ENCODE results near the gene CTNNBL1.
A peak's percentile ranks its signal among the peaks of the same experiment; 100 is the strongest.

Gene CTNNBL1

GRCh38 chr20:37777012-37777950 is 83.5 kb downstream of the CTNNBL1 start:
- no peak for DNase-seq (ENCODE audit: low read depth, low spot score)

DNA sequence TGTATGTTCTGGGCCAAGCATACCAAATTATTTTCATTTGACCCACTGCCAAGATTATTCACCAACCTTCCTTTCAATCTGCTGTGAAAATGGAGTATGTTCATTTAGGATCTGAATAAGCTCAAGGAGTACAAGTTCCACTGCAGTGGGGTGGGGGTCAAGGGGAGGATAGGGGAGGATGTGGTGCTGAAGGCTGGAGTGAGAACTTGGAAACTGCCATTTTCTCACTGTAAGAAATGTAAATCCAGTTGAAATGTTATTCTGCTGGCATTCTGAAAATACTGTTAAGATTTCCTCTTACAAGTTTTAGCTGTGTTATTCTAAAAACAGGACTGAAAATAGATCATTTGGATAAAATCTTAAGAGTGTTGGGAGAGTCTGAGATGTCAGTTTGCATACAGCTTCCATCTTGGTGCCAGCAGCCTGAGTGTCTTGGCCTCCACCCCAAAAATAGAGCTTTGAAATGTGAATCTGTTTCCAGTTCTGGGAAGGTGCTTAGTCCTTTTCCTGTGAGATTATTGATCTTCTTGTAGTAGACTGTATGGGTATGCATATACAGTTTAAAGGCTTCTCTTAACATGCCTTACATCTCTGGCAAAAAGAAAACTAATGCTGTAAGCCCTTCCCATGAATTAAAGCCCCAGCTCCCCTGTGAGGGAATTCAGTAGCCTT is 84.3 kb downstream of the CTNNBL1 start:
- no peak for DNase-seq (ENCODE audit: low read depth, low spot score)

- no peak for DNase-seq (ENCODE audit: low read depth, low spot score)
Measured at GRCh38 chr20:37781626-37782025, 87.8 kb downstream of the CTNNBL1 start.

DNA sequence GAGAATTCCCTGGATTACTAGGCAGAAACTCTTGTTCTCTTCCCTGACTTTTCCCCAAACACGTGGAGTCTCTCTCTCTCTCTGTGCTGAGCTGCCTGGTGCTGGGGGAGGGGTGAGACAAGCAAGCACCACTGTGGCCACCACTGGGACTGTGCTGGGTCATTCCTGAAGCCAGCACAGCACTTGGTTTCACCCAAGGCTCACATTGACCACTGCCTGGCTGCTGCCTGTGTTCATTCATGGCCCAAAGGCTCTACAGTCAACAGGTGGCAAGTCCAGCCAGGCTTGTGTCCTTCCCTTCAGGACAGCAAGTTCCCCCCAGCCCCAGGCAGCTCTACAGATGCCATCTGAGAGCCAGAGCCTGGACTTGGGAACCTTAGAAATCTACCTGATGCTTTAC is 92.2 kb downstream of the CTNNBL1 start:
- no peak for DNase-seq (ENCODE audit: low read depth, low spot score)

- DNase-seq (ENCODE audit: low read depth, low spot score) = no peak
Measured at GRCh38 chr20:37789408-37789807, 95.6 kb downstream of the CTNNBL1 start.

DNA sequence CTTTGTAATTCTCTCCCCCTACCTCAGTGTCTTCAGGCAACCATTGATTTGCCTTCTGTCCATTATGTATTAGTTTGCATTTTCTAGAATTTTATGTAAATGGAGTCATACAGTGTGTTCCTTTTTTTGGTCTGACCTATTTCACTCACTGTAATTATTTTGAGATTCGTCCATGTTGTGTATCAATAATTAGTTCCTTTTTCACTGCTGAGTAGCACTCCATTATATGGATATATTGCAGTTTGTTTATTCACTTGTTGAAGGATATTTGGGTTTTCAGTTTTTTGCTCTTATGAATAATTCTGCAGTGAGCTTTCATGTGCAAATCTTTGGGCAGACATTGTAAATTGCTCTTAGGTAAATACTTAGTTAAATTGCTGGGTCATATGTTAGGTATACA is 97.1 kb downstream of the CTNNBL1 start:
- DNase-seq (ENCODE audit: low read depth, low spot score) = no peak

- DNase-seq (ENCODE audit: low read depth, low spot score) = no peak
Measured at GRCh38 chr20:37796121-37796520, 102.3 kb downstream of the CTNNBL1 start.

DNA sequence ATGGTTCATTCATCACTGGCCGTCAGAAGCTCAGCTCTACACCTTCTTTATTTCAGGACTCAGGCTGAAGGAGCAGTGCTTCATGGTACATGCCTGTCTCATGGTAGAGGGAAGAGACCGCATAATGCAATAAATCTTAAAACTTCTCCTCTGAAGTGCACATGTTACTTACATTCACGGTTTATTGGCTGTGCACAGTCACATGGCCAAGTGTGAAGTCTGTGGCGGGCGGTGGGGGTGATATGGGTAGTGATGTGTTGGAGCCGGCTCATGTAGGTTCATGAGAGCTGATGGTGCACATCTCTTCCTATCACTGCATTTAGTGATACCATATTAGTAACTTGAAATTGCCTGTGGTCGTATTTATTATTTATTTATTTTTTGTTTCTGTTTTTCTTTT is 102.9 kb downstream of the CTNNBL1 start:
- no peak for DNase-seq (ENCODE audit: low read depth, low spot score)

DNA sequence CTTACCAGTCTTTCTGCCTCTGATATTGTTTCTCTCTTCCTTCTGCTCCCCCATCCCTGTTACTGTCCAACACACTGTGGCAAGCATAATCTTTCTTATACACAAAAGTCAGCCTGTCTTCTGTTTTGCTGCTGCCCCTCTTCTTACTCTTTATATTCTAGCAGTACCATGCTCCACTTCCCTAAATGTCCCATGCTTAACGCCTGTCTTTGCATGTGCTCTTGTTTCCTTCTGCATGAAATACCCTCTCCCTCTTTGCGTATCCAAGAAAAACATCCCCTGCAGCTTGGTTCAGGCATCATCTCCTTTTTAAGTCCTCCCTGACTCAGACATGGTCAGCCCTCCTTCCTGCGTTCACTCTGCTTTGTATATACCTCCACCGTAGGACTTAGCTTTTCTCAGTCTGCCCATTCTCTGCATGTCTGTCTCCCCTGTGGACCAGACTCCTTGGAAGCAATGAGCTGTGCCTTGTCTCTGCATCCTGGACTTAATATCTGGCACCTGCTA is 103.9 kb downstream of the CTNNBL1 start:
- DNase-seq (ENCODE audit: low read depth, low spot score) = no peak

GRCh38 chr20:37798312-37798711 is 104.5 kb downstream of the CTNNBL1 start:
- DNase-seq (ENCODE audit: low read depth, low spot score) = no peak

DNA sequence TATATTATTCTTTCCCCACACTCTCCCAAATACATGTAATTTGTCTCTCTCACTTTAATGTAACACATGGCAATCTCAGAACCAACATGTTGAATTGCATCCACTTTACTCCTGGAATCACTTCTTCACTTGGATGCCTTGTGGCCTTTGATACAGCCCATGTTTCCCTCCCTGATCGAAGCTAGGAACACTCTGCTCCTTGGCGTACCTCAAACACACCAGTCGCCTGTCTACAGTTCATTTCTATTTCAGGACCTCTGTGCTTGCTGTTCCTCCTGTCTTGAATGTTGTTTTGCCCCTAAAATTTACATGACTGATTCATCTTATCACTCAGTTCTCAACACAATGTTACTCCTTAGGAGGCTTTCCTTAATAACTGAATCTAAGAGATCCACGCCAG is 106.8 kb downstream of the CTNNBL1 start:
- DNase-seq (ENCODE audit: low read depth, low spot score) = no peak

DNA sequence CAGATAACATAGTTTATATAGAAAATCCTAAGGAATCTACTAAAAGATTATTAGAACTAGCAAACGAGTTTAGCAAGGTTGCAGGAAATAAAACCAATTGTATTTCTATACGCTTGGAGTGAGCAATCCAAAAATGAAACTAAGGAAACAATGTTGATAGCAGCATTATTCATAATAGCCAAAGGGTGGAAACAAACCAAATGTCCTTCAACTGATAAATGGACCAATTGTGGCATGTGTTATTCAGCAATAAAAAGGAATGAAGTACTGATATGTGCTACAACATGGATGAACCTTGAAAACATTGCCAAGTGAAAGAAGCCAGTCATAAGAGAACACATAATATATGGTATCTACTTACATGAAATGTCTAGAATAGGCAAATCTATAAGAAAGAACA is 108.1 kb downstream of the CTNNBL1 start:
- no peak for DNase-seq (ENCODE audit: low read depth, low spot score)

DNA sequence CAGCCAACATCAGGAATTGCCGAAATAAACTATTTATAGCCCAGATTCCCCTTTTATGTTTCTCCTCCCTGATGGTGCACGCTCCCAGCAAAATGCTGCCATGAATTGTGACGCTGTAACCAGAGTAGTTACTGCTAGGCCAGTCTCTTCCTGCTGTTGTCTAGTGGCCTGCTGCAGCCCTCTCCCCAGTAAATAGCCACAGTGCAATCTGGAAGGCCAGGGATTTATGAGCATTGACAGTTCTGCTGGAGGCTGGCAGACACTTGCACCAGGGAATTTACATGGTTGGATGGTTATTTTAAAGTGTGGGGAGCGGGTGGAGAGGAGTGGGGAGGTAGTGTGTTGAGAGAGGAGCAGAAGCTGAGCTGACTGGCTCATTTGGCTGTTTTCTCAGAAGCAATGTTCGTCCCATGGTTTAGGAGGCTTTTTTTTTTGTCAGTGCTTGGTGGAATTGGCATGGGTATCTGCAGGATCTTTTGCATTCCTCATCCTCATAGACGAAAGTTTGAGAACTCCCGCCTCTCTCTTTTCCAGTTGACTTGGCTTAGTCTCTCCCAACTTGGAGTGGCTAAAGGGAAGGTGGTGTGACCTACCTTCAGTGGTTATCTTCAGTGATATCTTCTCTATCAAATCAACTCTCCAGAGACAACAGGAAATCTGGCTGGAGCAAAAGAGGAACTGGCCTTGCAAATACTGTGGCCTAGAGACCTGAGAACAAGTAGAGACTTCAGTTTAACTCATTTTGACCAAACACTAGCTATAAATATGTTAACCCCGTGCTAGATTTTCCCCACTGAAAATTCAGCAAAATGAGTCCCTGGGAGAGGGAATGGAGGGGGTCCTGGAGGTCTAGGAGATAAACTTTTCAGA is 109.8 kb downstream of the CTNNBL1 start:
- no peak for DNase-seq (ENCODE audit: low read depth, low spot score)

DNA sequence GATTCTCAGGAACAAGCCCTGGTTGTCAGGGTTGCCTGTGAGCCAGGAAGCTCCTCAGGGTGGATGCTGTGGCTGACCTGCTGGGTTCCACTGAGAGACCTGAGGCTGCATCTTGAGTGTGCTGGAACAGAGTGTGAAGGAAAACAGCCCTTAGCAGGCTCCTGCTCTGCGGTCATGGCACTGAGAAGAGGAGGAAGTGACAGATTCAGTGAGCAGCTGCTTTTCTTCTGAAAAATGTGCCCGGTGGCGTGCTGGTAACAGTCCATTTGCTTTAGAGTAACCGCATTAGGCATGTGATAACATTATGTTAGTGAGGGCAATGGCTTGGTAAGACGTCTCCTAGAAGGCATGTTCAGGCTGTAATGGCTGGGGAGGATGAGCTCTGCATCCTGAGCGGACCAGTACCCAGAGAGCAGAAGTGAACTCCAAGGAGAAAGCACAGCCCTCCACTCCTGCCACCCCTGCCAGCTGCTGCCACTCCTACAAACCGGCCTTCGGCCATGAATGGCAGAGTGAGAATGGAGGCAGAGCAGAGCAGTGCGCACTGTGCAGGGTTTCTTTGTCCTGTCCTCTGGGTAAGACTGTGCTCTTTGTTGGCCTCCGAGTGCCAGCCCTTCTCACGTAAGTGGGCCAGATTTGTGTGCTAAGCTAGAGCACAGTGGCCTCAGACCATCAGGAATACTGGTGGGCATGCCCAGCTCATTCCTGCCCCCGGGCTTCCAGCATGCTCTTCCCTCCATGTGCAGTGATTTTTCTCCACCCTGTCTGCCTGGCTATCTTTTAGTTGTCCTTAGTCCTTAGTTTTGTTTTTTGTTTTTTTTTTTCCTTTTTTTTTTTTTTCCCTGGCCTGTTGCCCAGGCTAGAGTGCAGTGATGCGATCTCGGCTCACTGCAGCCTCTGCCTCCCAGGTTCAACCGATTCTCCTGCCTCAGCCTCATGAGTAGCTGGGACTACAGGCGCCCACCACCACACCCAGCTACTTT is 111.0 kb downstream of the CTNNBL1 start:
- no peak for DNase-seq (ENCODE audit: low read depth, low spot score)

DNA sequence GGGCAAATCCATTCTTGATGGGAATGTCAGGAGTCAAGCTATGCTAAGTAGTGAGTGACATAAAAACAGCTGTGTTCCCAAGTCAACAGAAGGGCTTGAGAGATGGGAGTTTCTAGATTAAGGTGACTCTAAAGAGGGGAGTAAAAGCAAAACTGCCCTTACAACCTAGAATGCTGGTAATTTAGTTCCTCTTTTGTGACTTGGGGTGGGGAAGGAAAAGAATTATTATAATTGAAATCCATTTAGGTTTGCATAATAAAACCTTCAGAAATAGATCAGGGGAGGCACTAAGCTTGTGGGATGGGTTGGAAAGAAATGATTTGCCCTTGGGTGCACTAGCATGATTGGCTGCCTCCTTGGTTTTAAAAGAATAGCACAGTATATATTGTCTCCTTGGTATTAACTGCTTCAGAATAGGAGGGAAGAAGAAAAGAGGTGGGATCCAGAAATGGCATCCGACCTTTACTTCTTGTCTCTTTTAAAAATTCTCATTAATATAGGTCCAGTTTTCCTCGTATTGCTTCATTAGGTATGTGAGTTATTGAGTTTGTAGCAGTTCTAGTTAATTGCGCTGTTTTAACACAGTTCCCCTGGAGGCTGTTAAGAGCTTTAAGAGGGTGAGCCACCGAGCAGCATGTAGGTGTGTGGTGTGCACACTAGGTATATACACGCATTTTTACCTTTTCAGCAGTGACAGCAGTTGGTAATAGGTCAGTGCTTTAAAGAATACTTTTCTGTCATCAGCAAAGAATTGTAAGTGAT is 113.8 kb downstream of the CTNNBL1 start:
- no peak for DNase-seq (ENCODE audit: low read depth, low spot score)

GRCh38 chr20:37808233-37809070 is 114.6 kb downstream of the CTNNBL1 start:
- DNase-seq (ENCODE audit: low read depth, low spot score) = no peak

GRCh38 chr20:37810027-37810426 is 116.2 kb downstream of the CTNNBL1 start:
- DNase-seq (ENCODE audit: low read depth, low spot score) = no peak

- peak; percentile 45 for DNase-seq (ENCODE audit: low read depth, low spot score)
Measured at GRCh38 chr20:37816003-37816402, 122.2 kb downstream of the CTNNBL1 start.

DNA sequence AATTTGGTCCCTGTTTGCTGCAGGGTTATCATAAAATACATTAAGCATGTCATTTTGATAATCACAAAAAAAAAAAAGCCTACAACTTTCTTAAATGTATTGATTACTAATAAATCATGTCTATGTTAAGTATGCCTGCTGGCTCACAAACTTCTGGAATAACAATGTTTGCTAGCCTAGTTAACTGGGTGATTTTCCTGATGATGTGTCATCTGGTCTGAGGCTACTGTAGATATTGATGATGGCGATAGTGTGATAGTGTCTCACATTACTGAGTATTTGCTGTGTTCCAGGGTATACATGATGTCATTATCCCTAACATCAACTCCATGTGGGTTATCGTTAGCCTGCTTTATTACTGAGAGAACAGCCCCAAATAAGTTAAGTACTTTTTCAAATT is 122.9 kb downstream of the CTNNBL1 start:
- DNase-seq (ENCODE audit: low read depth, low spot score) = no peak
